ENCODE results near the gene ZNF555. TPM values are rescaled to one million over a fixed set of nuclear protein-coding genes. Genes with fewer than 3 reads are reported as not detected.
"Not testable (repeated sequence)": the region's sequence is repeated elsewhere in the genome, so short reads cannot be mapped to it uniquely, and the experiment has no call there.

Gene ZNF555
- 1.9 and 2.0 TPM in 2 replicates for total RNA-seq (2014; rRNA removed; shearing (Covaris generic))

GRCh38 chr19:2840794-2841791 is at the start of gene ZNF555:
Gene ZNF555 (plus strand): TSS chr19:2841475. CDS start chr19:2841573, 98 bp downstream.
- Histone ChIP-seq H3K4me3 (ENCODE audit: insufficient read depth, low read depth, low read length) (peak within 1 kb of the TSS; percentile 75), H3K27me3 (ENCODE audit: control insufficient read depth, insufficient read depth, low read length) (peaks cover 3% of the 10 kb centered on the region; the same call in 1 of the 2 replicates), H3K36me3 (replicated peaks; ENCODE audit: control insufficient read depth, insufficient read depth, low read length) (no peaks in the 10 kb centered on the region)
- DNase-seq, result peak; percentile 99

GRCh38 chr19:2791876-2792275 is 49.4 kb upstream of the ZNF555 start:
- H3K36me3 ChIP-seq (replicated peaks; ENCODE audit: control insufficient read depth, insufficient read depth, low read length), result peaks cover 28% of the 10 kb centered on the region
- no peaks in the 10 kb centered on the region for H3K27me3 ChIP-seq (ENCODE audit: control insufficient read depth, insufficient read depth, low read length)
- no peak for DNase-seq
- H3K4me3 ChIP-seq (ENCODE audit: insufficient read depth, low read depth, low read length), result no peak overlapping the region

GRCh38 chr19:2792666-2793065 is 48.6 kb upstream of the ZNF555 start:
- peaks cover 30% of the 10 kb centered on the region for H3K36me3 ChIP-seq (replicated peaks; ENCODE audit: control insufficient read depth, insufficient read depth, low read length)
- not testable (repeated sequence) for H3K27me3 ChIP-seq (ENCODE audit: control insufficient read depth, insufficient read depth, low read length); DNase-seq; H3K4me3 ChIP-seq (ENCODE audit: insufficient read depth, low read depth, low read length)

- DNase-seq, result no peak
- peaks cover 31% of the 10 kb centered on the region for H3K36me3 ChIP-seq (replicated peaks; ENCODE audit: control insufficient read depth, insufficient read depth, low read length)
- H3K27me3 ChIP-seq (ENCODE audit: control insufficient read depth, insufficient read depth, low read length), result no peaks in the 10 kb centered on the region
- H3K4me3 ChIP-seq (ENCODE audit: insufficient read depth, low read depth, low read length), result no peak overlapping the region
Measured at GRCh38 chr19:2793126-2793525, 48.1 kb upstream of the ZNF555 start.

- no peaks in the 10 kb centered on the region for H3K27me3 ChIP-seq (ENCODE audit: control insufficient read depth, insufficient read depth, low read length)
- no peak overlapping the region for H3K4me3 ChIP-seq (ENCODE audit: insufficient read depth, low read depth, low read length)
- no peak for DNase-seq
- peaks cover 34% of the 10 kb centered on the region for H3K36me3 ChIP-seq (replicated peaks; ENCODE audit: control insufficient read depth, insufficient read depth, low read length)
Measured at GRCh38 chr19:2793577-2793976, 47.7 kb upstream of the ZNF555 start.

- H3K36me3 ChIP-seq (replicated peaks; ENCODE audit: control insufficient read depth, insufficient read depth, low read length), result peaks cover 39% of the 10 kb centered on the region
- H3K27me3 ChIP-seq (ENCODE audit: control insufficient read depth, insufficient read depth, low read length), result no peaks in the 10 kb centered on the region
- DNase-seq, result peak; percentile 54
- H3K4me3 ChIP-seq (ENCODE audit: insufficient read depth, low read depth, low read length), result no peak overlapping the region
Measured at GRCh38 chr19:2795827-2796658, 45.2 kb upstream of the ZNF555 start.

- Histone ChIP-seq H3K36me3 (replicated peaks; ENCODE audit: control insufficient read depth, insufficient read depth, low read length) (peaks cover 38% of the 10 kb centered on the region), H3K4me3 (ENCODE audit: insufficient read depth, low read depth, low read length) (no peak overlapping the region), H3K27me3 (ENCODE audit: control insufficient read depth, insufficient read depth, low read length) (no peaks in the 10 kb centered on the region)
- DNase-seq, result no peak
Measured at GRCh38 chr19:2796659-2797266, 44.5 kb upstream of the ZNF555 start.

GRCh38 chr19:2797280-2797679 is 44.0 kb upstream of the ZNF555 start:
- no peak for DNase-seq
- Histone ChIP-seq H3K36me3 (replicated peaks; ENCODE audit: control insufficient read depth, insufficient read depth, low read length) (peaks cover 39% of the 10 kb centered on the region), H3K4me3 (ENCODE audit: insufficient read depth, low read depth, low read length) (no peak overlapping the region), H3K27me3 (ENCODE audit: control insufficient read depth, insufficient read depth, low read length) (no peaks in the 10 kb centered on the region)

GRCh38 chr19:2798158-2798685 is 43.1 kb upstream of the ZNF555 start:
- DNase-seq, result no peak
- H3K36me3 ChIP-seq (replicated peaks; ENCODE audit: control insufficient read depth, insufficient read depth, low read length), result peaks cover 40% of the 10 kb centered on the region
- no peak overlapping the region for H3K4me3 ChIP-seq (ENCODE audit: insufficient read depth, low read depth, low read length)

GRCh38 chr19:2798733-2799132 is 42.5 kb upstream of the ZNF555 start:
- Histone ChIP-seq H3K36me3 (replicated peaks; ENCODE audit: control insufficient read depth, insufficient read depth, low read length) (peaks cover 37% of the 10 kb centered on the region), H3K27me3 (ENCODE audit: control insufficient read depth, insufficient read depth, low read length) (no peaks in the 10 kb centered on the region), H3K4me3 (ENCODE audit: insufficient read depth, low read depth, low read length) (no peak overlapping the region)
- DNase-seq, result no peak

More at GRCh38 chr19:2798158-2798685, 43.1 kb upstream of the ZNF555 start:
- H3K27me3 ChIP-seq (ENCODE audit: control insufficient read depth, insufficient read depth, low read length), result no peaks in the 10 kb centered on the region

- no peaks in the 10 kb centered on the region for H3K27me3 ChIP-seq (ENCODE audit: control insufficient read depth, insufficient read depth, low read length)
- peak; percentile 48 for DNase-seq
- H3K4me3 ChIP-seq (ENCODE audit: insufficient read depth, low read depth, low read length), result no peak overlapping the region
- H3K36me3 ChIP-seq (replicated peaks; ENCODE audit: control insufficient read depth, insufficient read depth, low read length), result peaks cover 36% of the 10 kb centered on the region
Measured at GRCh38 chr19:2799273-2800020, 41.8 kb upstream of the ZNF555 start.

GRCh38 chr19:2800506-2800905 is 40.8 kb upstream of the ZNF555 start:
- H3K27me3 ChIP-seq (ENCODE audit: control insufficient read depth, insufficient read depth, low read length), result no peaks in the 10 kb centered on the region
- peak; percentile 61 for DNase-seq
- H3K4me3 ChIP-seq (ENCODE audit: insufficient read depth, low read depth, low read length), result no peak overlapping the region
- H3K36me3 ChIP-seq (replicated peaks; ENCODE audit: control insufficient read depth, insufficient read depth, low read length), result peaks cover 39% of the 10 kb centered on the region

- Histone ChIP-seq H3K4me3 (ENCODE audit: insufficient read depth, low read depth, low read length) (no peak overlapping the region), H3K36me3 (replicated peaks; ENCODE audit: control insufficient read depth, insufficient read depth, low read length) (peaks cover 31% of the 10 kb centered on the region), H3K27me3 (ENCODE audit: control insufficient read depth, insufficient read depth, low read length) (no peaks in the 10 kb centered on the region)
- peak; percentile 45 for DNase-seq
Measured at GRCh38 chr19:2802826-2803225, 38.4 kb upstream of the ZNF555 start.
